K562 (cell line): ENCODE measurements around the gene KAT5. TPM values are rescaled to one million over a fixed set of nuclear protein-coding genes. Genes with fewer than 3 reads are reported as not detected.

Experiments
- ATAC-seq: fragments of 200-7000 bp; cut with Tn5 transposase; 3 replicates; pipeline ENCODE4 v1.9.1; 2020; ENCODE audit warnings: moderate library complexity
- BruUV-seq: library from RNA; stranded (reverse); fragments of 400-500 nt; replicated peaks from 2 replicates; lab custom pipeline; 2021; lab: Mats Ljungman, UMichigan
- CTCF ChIA-PET: fragments of 300-600 bp; formaldehyde crosslinking; extraction: SDS; loops from one replicate; lab custom pipeline; 2021; ENCODE audit warnings: low intra/inter-chr PET ratio; lab: Yijun Ruan, JAX
- POLR2A ChIA-PET: fragments of 300-600, 350-650 bp; sonication (Branson Sonifier 250); formaldehyde crosslinking; extraction: SDS; loops from one replicate; lab custom pipeline; 2021; ENCODE audit warnings: antibody characterized with exemption, inconsistent platforms; lab: Yijun Ruan, JAX
- DNase-seq, 4 experiments: peaks; one replicate each; pipeline versions ENCODE4 v3.0.0 to v3.0.0-alpha.2; 2011 to 2018; ENCODE audit warnings: low spot score in 3 of 4, mixed read lengths in 3 of 4; ENCODE audit errors: extremely low read depth in 1 of 4
- FAIRE-seq: peaks from 2 replicates; lab custom pipeline; 2011; peaks lifted over from hg19 to GRCh38; lab: Jason Lieb, UNC
- H2AFZ ChIP-seq: 2 replicates; pipeline ENCODE4 v1.6.0; 2011; ENCODE audit warnings: low read depth, low read length, control low read depth, inconsistent platforms
- H3K27ac ChIP-seq: fragments of 200-600 bp; 3 replicates; pipeline ENCODE4 v1.8.0; 2011; ENCODE audit warnings: low read depth, mild to moderate bottlenecking, control low read depth, inconsistent platforms, low read length, moderate library complexity, mixed read lengths; ENCODE audit errors: extremely low read depth
- H3K27me3 ChIP-seq, 2 experiments: fragments of 300-600 bp in 1 of 2; 2 replicates in 1 of 2; 3 replicates in 1 of 2; pipeline versions ENCODE4 v1.6.0 to v1.8.0; 2011; ENCODE audit warnings: inconsistent platforms in 2 of 2, low read length in 2 of 2, mild to moderate bottlenecking in 1 of 2, mixed read lengths in 1 of 2, moderate library complexity in 1 of 2; ENCODE audit not compliant: control insufficient read depth in 2 of 2, insufficient read depth in 2 of 2
- H3K36me3 ChIP-seq: fragments of 300-600 bp; 3 replicates; pipeline ENCODE4 v1.8.0; 2011; ENCODE audit warnings: mild to moderate bottlenecking, low read length, inconsistent platforms; ENCODE audit not compliant: control insufficient read depth, insufficient read depth
- H3K4me1 ChIP-seq, 2 experiments: fragments of 200-600 bp in 1 of 2; replicated peaks in 1 of 2; 2 replicates in 1 of 2; 3 replicates in 1 of 2; pipeline versions ENCODE4 v1.5.1 to v1.8.0; 2011; ENCODE audit warnings: inconsistent platforms in 2 of 2, low read length in 2 of 2, mild to moderate bottlenecking in 1 of 2, mixed read lengths in 1 of 2, moderate library complexity in 1 of 2; ENCODE audit not compliant: control insufficient read depth in 2 of 2, insufficient read depth in 2 of 2
- H3K4me2 ChIP-seq: 2 replicates; pipeline ENCODE4 v1.6.1; 2011; ENCODE audit warnings: low read length, control low read depth, inconsistent platforms, mixed read lengths; ENCODE audit not compliant: insufficient read depth
- H3K4me3 ChIP-seq: fragments of 200-600 bp; sonication (generic), shearing (Covaris generic); 2 replicates; pipeline ENCODE4 v1.5.1; 2016; ENCODE audit warnings: control low read depth, inconsistent platforms
- H3K79me2 ChIP-seq: fragments of 200-600 bp; 3 replicates; pipeline ENCODE4 v1.8.0; 2011; ENCODE audit warnings: low read length, inconsistent platforms; ENCODE audit not compliant: control insufficient read depth, insufficient read depth
- H3K9ac ChIP-seq, 2 experiments: 2 replicates each; pipeline versions ENCODE4 v1.6.0 to v1.6.1; 2011; ENCODE audit warnings: low read depth in 2 of 2, low read length in 2 of 2, control low read depth in 1 of 2, inconsistent platforms in 1 of 2, mild to moderate bottlenecking in 1 of 2, mixed read lengths in 1 of 2; ENCODE audit not compliant: insufficient read depth in 1 of 2
- H3K9me1 ChIP-seq: one replicate; pipeline ENCODE4 v1.6.0; 2011; ENCODE audit warnings: inconsistent platforms, mild to moderate bottlenecking, low read length, moderate library complexity; ENCODE audit not compliant: control insufficient read depth, insufficient read depth
- H3K9me3 ChIP-seq: replicated peaks from 2 replicates; pipeline ENCODE4 v1.5.1; 2011; ENCODE audit warnings: low read depth, low read length, inconsistent platforms; ENCODE audit not compliant: control insufficient read depth, insufficient read depth
- H4K20me1 ChIP-seq: replicated peaks from 2 replicates; pipeline ENCODE4 v1.6.1; 2011; ENCODE audit warnings: low read length, inconsistent platforms, mixed read lengths; ENCODE audit not compliant: control insufficient read depth, insufficient read depth
- COPS2 ChIP-seq: fragments of 450-650 bp; conservative IDR thresholded peaks from 2 replicates; pipeline ENCODE4 v1.6.1; 2016; ENCODE audit warnings: mild to moderate bottlenecking, moderate library complexity
- DPF2 ChIP-seq: fragments of 450-650 bp; IDR thresholded peaks from 2 replicates; pipeline ENCODE4 v1.6.1; 2016
- EGR1 ChIP-seq: fragments of 450-650 bp; conservative IDR thresholded peaks from 2 replicates; pipeline ENCODE4 v1.6.1; 2017; ENCODE audit warnings: mild to moderate bottlenecking
- MCM7 ChIP-seq, 2 experiments: fragments of 450-650 bp; IDR thresholded peaks; 2 replicates each; pipeline ENCODE4 v1.6.1; 2016 to 2018
- NRF1 ChIP-seq, 2 experiments: fragments of 450-650 bp; IDR thresholded peaks in 1 of 2; conservative IDR thresholded peaks in 1 of 2; 2 replicates each; pipeline ENCODE4 v1.6.1; 2014; ENCODE audit warnings: mild to moderate bottlenecking in 2 of 2
- PHB ChIP-seq: fragments of 250-450 bp; sonication (Bioruptor Pico); IDR thresholded peaks from 2 replicates; pipeline ENCODE4 v1.5.0; 2021
- THRA ChIP-seq: fragments of 450-650 bp; IDR thresholded peaks from 2 replicates; pipeline ENCODE4 v1.6.1; 2017; ENCODE audit warnings: mild to moderate bottlenecking, moderate library complexity
- ZFX ChIP-seq: sonication (generic); formaldehyde crosslinking; IDR thresholded peaks from 2 replicates; pipeline ENCODE4 v1.8.0; 2022; ENCODE audit warnings: mild to moderate bottlenecking, missing genetic modification reagents, moderate library complexity
- WGBS: fragments of 100-300 bp; shearing (Covaris generic); methylation state at CpG from one replicate; pipeline ENCODE4 v1.1.6; 2016; ENCODE audit warnings: low coverage, mixed read lengths; ENCODE audit not compliant: insufficient coverage; ENCODE audit errors: missing lambda C conversion rate; 5-methylcytosine and 5-hydroxymethylcytosine counted together
- in situ Hi-C: fragments of 300-500 bp; cut with MboI; formaldehyde crosslinking; loops from 4 replicates; pipeline ENCODE4 v1.15.0; 2018; ENCODE audit warnings: inconsistent platforms, mixed read lengths
- intact Hi-C: fragments of 100-400 bp; cut with micrococcal nuclease; formaldehyde crosslinking; loops from 2 replicates; pipeline ENCODE4 v1.14.2; 2022
- polyA plus RNA-seq, 8 experiments: library from polyadenylated mRNA; depleted of rRNA in 4 of 8; stranded (reverse) in 5 of 8; unstranded in 3 of 8; fragments of >200 nt; fragmentation: Nextera tagmentation in 2 of 8; fragmentation: Illumina TruSeq in 1 of 8; extraction: Ambion mirVana in 2 of 8; extraction: Trizol in 1 of 8; gene quantifications; 2 replicates each; pipeline versions ENCODE4 v1.2.1 to v1.2.3, GENCODE V29; 2011 to 2014; ENCODE audit warnings: inconsistent platforms in 1 of 8, missing spikeins in 1 of 8
- total RNA-seq, 7 experiments: library from RNA; depleted of rRNA in 6 of 7; stranded (reverse); fragments of >200 nt in 6 of 7; fragmentation: Illumina TruSeq in 2 of 7; extraction: Trizol in 2 of 7; gene quantifications; 2 replicates each; pipeline versions ENCODE4 v1.2.1 to v1.2.3, GENCODE V29; 2011 to 2021; ENCODE audit warnings: low replicate concordance in 1 of 7

The KAT5 gene
- total and polyA plus RNA-seq, 9 of the 15 experiments (the other 6 are each of a cell fraction or from before 2014, with no cell fraction given): 3.6 to 76.8 (median 52.7) TPM

DNA sequence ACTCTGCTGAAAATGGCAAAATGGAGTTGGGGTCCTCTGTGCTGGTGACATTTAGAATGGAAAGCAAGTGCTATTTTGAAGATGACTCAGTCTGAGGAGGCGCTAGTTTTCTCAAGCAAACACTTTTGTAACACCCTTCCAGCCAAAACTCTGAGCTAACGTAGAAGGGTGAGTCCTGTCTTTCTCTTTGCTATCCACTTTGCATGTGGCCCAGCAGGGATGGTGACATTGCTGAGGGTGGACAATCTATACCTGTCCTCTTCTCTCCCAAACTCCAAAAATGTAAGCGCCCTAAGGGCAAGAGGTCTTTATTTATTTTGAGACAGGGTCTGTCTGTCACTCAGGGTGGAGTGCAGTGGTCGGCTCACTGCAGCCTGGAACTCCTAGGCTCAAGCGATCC lies 3.6 kb upstream of the KAT5 start:
- H3K36me3 ChIP-seq: peaks cover 9% of the 10 kb centered on the region; the same call in 2 of the 3 replicates
- no TSS peak for BruUV-seq
- 81% methylated on average over 5 of the region's 5 CpGs for WGBS
- intact Hi-C loops (loop anchor here (5.0 kb wide), 1 partner anchor 71 kb away; the partner anchor contains the start of gene SIPA1), in situ Hi-C loops (no loop called here)
- no peaks in the 10 kb centered on the region for H3K27me3 ChIP-seq
- TF ChIP-seq DPF2 (no peak), ZFX (CRISPR knock-in tag) (no peak), MCM7 (IDR thresholded peaks at IDR 0.05) (no peak), EGR1 (no peak), THRA (no peak), NRF1 (conservative IDR thresholded peaks at IDR 0.05 in 1 of 2, IDR thresholded peaks at IDR 0.05 in 1 of 2) (no peak), COPS2 (no peak), PHB (CRISPR knock-in tag) (no peak)
- TF ChIP-seq, all 486 proteins: peak for 0
- H3K9me1 ChIP-seq: no peaks in the 10 kb centered on the region
- no peak overlapping the region for H3K4me3 ChIP-seq
- ChIA-PET CTCF (interaction anchor here (1.0 kb wide), 2 partner anchors 110 to 281 kb away, joined by 3 to 5 read pairs; no protein-coding TSS in a partner anchor), POLR2A (interaction anchor here (1.1 kb wide), 1 partner anchor 16 kb away, joined by 3 read pairs; no protein-coding TSS in a partner anchor)
- H3K4me1 ChIP-seq: peaks cover 20 to 27% of the 10 kb centered on the region in 2 experiments
- ATAC-seq: no peak
- H3K27ac ChIP-seq: no peak overlapping the region
- no peak overlapping the region for H3K4me2 ChIP-seq
- no peaks in the 10 kb centered on the region for H3K9me3 ChIP-seq
- H3K9ac ChIP-seq: no peak overlapping the region
- DNase-seq: no peak
- peaks cover 10% of the 10 kb centered on the region for H3K79me2 ChIP-seq
- H4K20me1 ChIP-seq: peaks cover 5% of the 10 kb centered on the region; the same call in 1 of the 2 replicates
- no peak for FAIRE-seq
- no peak overlapping the region for H2AFZ ChIP-seq
